HG02571 (cell line): Measurements from ENCODE around the gene DUT.
"Not testable (repeated sequence)": the region's sequence is repeated elsewhere in the genome, so short reads cannot be mapped to it uniquely, and the experiment has no call there.

Experiments
- ATAC-seq: cut with Tn5 transposase; IDR thresholded peaks from one replicate; pipeline ENCODE4 v1.9.1; 2021; ENCODE audit warnings: mild to moderate bottlenecking, moderate library complexity; ENCODE audit not compliant: unreplicated experiment

The DUT gene

GRCh38 chr15:48326180-48326579 is 5.0 kb upstream of the DUT start:
- not testable (repeated sequence) for ATAC-seq

- ATAC-seq: no peak
Observed at GRCh38 chr15:48330105-48330785, 984 bp upstream of the DUT start.

- peak; percentile 53 for ATAC-seq
Observed at GRCh38 chr15:48331796-48332641, 790 bp downstream of the DUT start.

- ATAC-seq: no peak
Observed at GRCh38 chr15:48332642-48333034, 1.4 kb downstream of the DUT start.

- no peak for ATAC-seq
Observed at GRCh38 chr15:48333540-48333939, 2.3 kb downstream of the DUT start.

- ATAC-seq: no peak
Observed at GRCh38 chr15:48334260-48334659, 3.0 kb downstream of the DUT start.

GRCh38 chr15:48336940-48337339 is 5.7 kb downstream of the DUT start:
- ATAC-seq: no peak

GRCh38 chr15:48337607-48338006 is 6.4 kb downstream of the DUT start:
- no peak for ATAC-seq

GRCh38 chr15:48340111-48340510 is 8.9 kb downstream of the DUT start:
- no peak for ATAC-seq

GRCh38 chr15:48343865-48344264 is 12.6 kb downstream of the DUT start:
- ATAC-seq: no peak

- ATAC-seq: no peak
Observed at GRCh38 chr15:48345516-48345915, 14.3 kb downstream of the DUT start.

GRCh38 chr15:48352474-48353072 is 21.3 kb downstream of the DUT start:
- no peak for ATAC-seq

- no peak for ATAC-seq
Observed at GRCh38 chr15:48354694-48355303, 23.6 kb downstream of the DUT start.

- ATAC-seq: no peak
Observed at GRCh38 chr15:48355377-48355776, 24.1 kb downstream of the DUT start.

GRCh38 chr15:48358229-48359152 is 27.3 kb downstream of the DUT start:
- ATAC-seq: no peak

GRCh38 chr15:48360841-48361240 is 29.6 kb downstream of the DUT start:
- ATAC-seq: no peak

GRCh38 chr15:48361685-48362084 is 30.5 kb downstream of the DUT start:
- no peak for ATAC-seq

GRCh38 chr15:48363474-48363873 is 32.2 kb downstream of the DUT start:
- no peak for ATAC-seq

GRCh38 chr15:48365575-48365974 is 34.3 kb downstream of the DUT start:
- ATAC-seq: no peak

- no peak for ATAC-seq
Observed at GRCh38 chr15:48366584-48367312, 35.5 kb downstream of the DUT start.
